Measurements from ENCODE around the gene POU6F2. TPM values are rescaled to one million over a fixed set of nuclear protein-coding genes. Genes with fewer than 3 reads are reported as not detected.
"Not testable (repeated sequence)": the region's sequence is repeated elsewhere in the genome, so short reads cannot be mapped to it uniquely, and the experiment has no call there.

Gene POU6F2
- total RNA-seq, 1 donor from 2014 or later: 34.7 TPM

GRCh38 chr7:39321245-39321644, 343.5 kb downstream of the POU6F2 start:
- Mint-ChIP-seq H3K27me3 (ENCODE audit: unreplicated experiment) (peaks cover 4% of the 10 kb centered on the region), H3K36me3 (ENCODE audit: unreplicated experiment) (peaks cover 9% of the 10 kb centered on the region), H3K27ac (ENCODE audit: unreplicated experiment) (peak overlapping the region; percentile 74), H3K4me1 (ENCODE audit: low read depth, unreplicated experiment) (peaks cover 12% of the 10 kb centered on the region), H3K4me3 (ENCODE audit: unreplicated experiment) (no peak overlapping the region), H3K9me3 (ENCODE audit: unreplicated experiment) (peaks cover 9% of the 10 kb centered on the region)
- no peak for DNase-seq
- no peak for TF ChIP-seq CTCF (IDR thresholded peaks at IDR 0.05; ENCODE audit: partially characterized antibody, unreplicated experiment)

DNA sequence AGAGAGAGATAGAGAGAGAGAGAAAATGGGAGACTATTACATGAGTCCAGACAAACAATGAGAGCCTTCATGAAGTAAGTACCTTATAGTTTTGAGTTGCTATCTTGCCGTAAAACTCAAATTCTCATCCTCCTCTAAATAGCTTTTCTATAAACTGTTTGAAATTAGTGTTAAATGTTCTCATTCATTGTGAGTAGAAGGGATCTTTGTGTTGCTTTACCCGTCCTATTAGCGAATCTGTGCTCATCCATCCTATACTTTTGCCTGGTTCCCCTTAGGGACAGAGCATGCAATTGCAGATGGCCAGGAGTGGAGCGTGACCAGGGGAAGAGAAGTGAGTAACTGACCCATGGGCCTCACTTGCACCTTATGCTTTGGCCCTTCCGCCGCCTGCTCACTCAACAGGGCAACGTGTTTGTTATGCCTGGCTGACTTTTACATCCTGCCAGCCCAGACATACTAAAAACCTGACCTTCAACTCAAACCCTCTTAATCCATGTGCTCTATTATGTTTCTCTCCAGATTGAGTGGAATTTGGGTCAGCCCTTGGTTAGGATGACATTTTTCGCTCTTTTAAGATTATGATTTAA, 344.3 kb downstream of the POU6F2 start:
- Mint-ChIP-seq H3K27me3 (ENCODE audit: unreplicated experiment) (peaks cover 4% of the 10 kb centered on the region), H3K4me1 (ENCODE audit: low read depth, unreplicated experiment) (peaks cover 12% of the 10 kb centered on the region), H3K4me3 (ENCODE audit: unreplicated experiment) (no peak overlapping the region), H3K9me3 (ENCODE audit: unreplicated experiment) (peaks cover 9% of the 10 kb centered on the region), H3K27ac (ENCODE audit: unreplicated experiment) (peak overlapping the region; percentile 63), H3K36me3 (ENCODE audit: unreplicated experiment) (peaks cover 9% of the 10 kb centered on the region)
- DNase-seq: peak; percentile 35
- no peak for TF ChIP-seq CTCF (IDR thresholded peaks at IDR 0.05; ENCODE audit: partially characterized antibody, unreplicated experiment)

- Mint-ChIP-seq H3K4me3 (ENCODE audit: unreplicated experiment) (no peak overlapping the region), H3K36me3 (ENCODE audit: unreplicated experiment) (peaks cover 9% of the 10 kb centered on the region), H3K9me3 (ENCODE audit: unreplicated experiment) (peaks cover 7% of the 10 kb centered on the region), H3K4me1 (ENCODE audit: low read depth, unreplicated experiment) (peaks cover 12% of the 10 kb centered on the region), H3K27me3 (ENCODE audit: unreplicated experiment) (peaks cover 4% of the 10 kb centered on the region), H3K27ac (ENCODE audit: unreplicated experiment) (no peak overlapping the region)
- no peak for DNase-seq
- TF ChIP-seq CTCF (IDR thresholded peaks at IDR 0.05; ENCODE audit: partially characterized antibody, unreplicated experiment): no peak
These were observed 346.5 kb downstream of the POU6F2 start for GRCh38 chr7:39324139-39324760.

- not testable (repeated sequence) for H3K4me3 Mint-ChIP-seq (ENCODE audit: unreplicated experiment); H3K27ac Mint-ChIP-seq (ENCODE audit: unreplicated experiment); H3K9me3 Mint-ChIP-seq (ENCODE audit: unreplicated experiment); H3K36me3 Mint-ChIP-seq (ENCODE audit: unreplicated experiment); H3K27me3 Mint-ChIP-seq (ENCODE audit: unreplicated experiment); H3K4me1 Mint-ChIP-seq (ENCODE audit: low read depth, unreplicated experiment); DNase-seq
These were observed 353.9 kb downstream of the POU6F2 start for GRCh38 chr7:39331607-39332006.

GRCh38 chr7:39332142-39332541, 354.4 kb downstream of the POU6F2 start:
- H3K36me3 Mint-ChIP-seq (ENCODE audit: unreplicated experiment): no peaks in the 10 kb centered on the region
- H3K4me1 Mint-ChIP-seq (ENCODE audit: low read depth, unreplicated experiment): peaks cover 2% of the 10 kb centered on the region
- H3K9me3 Mint-ChIP-seq (ENCODE audit: unreplicated experiment): no peaks in the 10 kb centered on the region
- no peak for TF ChIP-seq CTCF (IDR thresholded peaks at IDR 0.05; ENCODE audit: partially characterized antibody, unreplicated experiment)
- DNase-seq: no peak
- H3K4me3 Mint-ChIP-seq (ENCODE audit: unreplicated experiment): no peak overlapping the region
- H3K27me3 Mint-ChIP-seq (ENCODE audit: unreplicated experiment): no peaks in the 10 kb centered on the region
- no peak overlapping the region for H3K27ac Mint-ChIP-seq (ENCODE audit: unreplicated experiment)
